IMR-90 (cell line): Measurements from ENCODE around the gene CDH12. TPM values are rescaled to one million over a fixed set of nuclear protein-coding genes. Genes with fewer than 3 reads are reported as not detected.

Experiments
- ATAC-seq: fragments of 200-7000 bp; cut with Tn5 transposase; 2 replicates; pipeline ENCODE4 v1.9.1; 2020; ENCODE audit warnings: low read depth, mild to moderate bottlenecking, moderate library complexity
- BruUV-seq: library from RNA; stranded (reverse); fragments of 400-500 nt; replicated peaks from 2 replicates; lab custom pipeline; 2021; lab: Mats Ljungman, UMichigan
- CTCF ChIA-PET: fragments of 300-600 bp; formaldehyde crosslinking; extraction: SDS; loops from one replicate; lab custom pipeline; 2021; ENCODE audit warnings: antibody characterized with exemption; lab: Yijun Ruan, JAX
- POLR2A ChIA-PET: fragments of 300-600 bp; sonication (Branson Sonifier 250); formaldehyde crosslinking; loops from one replicate; lab custom pipeline; 2022; ENCODE audit warnings: antibody characterized with exemption; ENCODE audit not compliant: unreplicated experiment; lab: Charles Lee
- DNase-seq: peaks from one replicate; pipeline ENCODE4 v3.0.0; 2013
- H2AFZ ChIP-seq: replicated peaks from 2 replicates; pipeline ENCODE3; 2013; ENCODE audit warnings: low read length, mild to moderate bottlenecking; ENCODE audit not compliant: poor library complexity
- H2AK5ac ChIP-seq: 2 replicates; pipeline ENCODE4 v1.6.1; 2013; ENCODE audit warnings: low read depth, low read length, inconsistent platforms
- H2AK9ac ChIP-seq: replicated peaks from 2 replicates; pipeline ENCODE3; 2013; ENCODE audit warnings: mild to moderate bottlenecking, low read depth, low read length, moderate library complexity; ENCODE audit not compliant: poor library complexity
- H2BK120ac ChIP-seq: 2 replicates; pipeline ENCODE4 v1.6.1; 2013; ENCODE audit warnings: low read depth, low read length, inconsistent platforms
- H2BK15ac ChIP-seq: 3 replicates; pipeline ENCODE4 v1.6.1; 2013; ENCODE audit warnings: low read depth, low read length, inconsistent platforms
- H2BK20ac ChIP-seq: 2 replicates; pipeline ENCODE4 v1.6.1; 2013; ENCODE audit warnings: low read depth, mild to moderate bottlenecking, inconsistent platforms, low read length, moderate library complexity
- H2BK5ac ChIP-seq: 2 replicates; pipeline ENCODE4 v1.6.1; 2013; ENCODE audit warnings: mild to moderate bottlenecking, low read depth, low read length, inconsistent platforms; ENCODE audit not compliant: poor library complexity, severe bottlenecking
- H3K14ac ChIP-seq: replicated peaks from 2 replicates; pipeline ENCODE4 v1.6.1; 2013; ENCODE audit warnings: low read depth, low read length, inconsistent platforms
- H3K18ac ChIP-seq: 2 replicates; pipeline ENCODE4 v1.6.1; 2013; ENCODE audit warnings: low read depth, low read length, control low read depth
- H3K23ac ChIP-seq: 2 replicates; pipeline ENCODE4 v1.6.1; 2013; ENCODE audit warnings: low read depth, low read length, inconsistent platforms
- H3K27ac ChIP-seq: 2 replicates; pipeline ENCODE4 v1.5.1; 2013; ENCODE audit warnings: mild to moderate bottlenecking, control low read depth, low read length; ENCODE audit not compliant: insufficient read depth
- H3K27me3 ChIP-seq: 2 replicates; pipeline ENCODE4 v1.6.1; 2013; ENCODE audit warnings: low read length; ENCODE audit not compliant: control insufficient read depth, insufficient read depth
- H3K36me3 ChIP-seq: 2 replicates; pipeline ENCODE4 v1.6.1; 2013; ENCODE audit warnings: low read length, mixed read lengths; ENCODE audit not compliant: control insufficient read depth, insufficient read depth
- H3K4ac ChIP-seq: 2 replicates; pipeline ENCODE4 v1.6.1; 2013; ENCODE audit warnings: low read depth, low read length, inconsistent platforms
- H3K4me1 ChIP-seq: 2 replicates; pipeline ENCODE4 v1.6.1; 2013; ENCODE audit warnings: low read length, mixed read lengths; ENCODE audit not compliant: control insufficient read depth, insufficient read depth
- H3K4me2 ChIP-seq: 2 replicates; pipeline ENCODE4 v1.6.1; 2013; ENCODE audit warnings: low read depth, mild to moderate bottlenecking, control low read depth, low read length, moderate library complexity
- H3K4me3 ChIP-seq: 2 replicates; pipeline ENCODE4 v1.5.1; 2013; ENCODE audit warnings: low read depth, mild to moderate bottlenecking, control low read depth, low read length, moderate library complexity; ENCODE audit not compliant: insufficient read depth
- H3K56ac ChIP-seq: 2 replicates; pipeline ENCODE4 v1.6.1; 2013; ENCODE audit warnings: low read length, inconsistent platforms; ENCODE audit not compliant: insufficient read depth; ENCODE audit errors: extremely low read depth
- H3K79me1 ChIP-seq, 2 experiments: 2 replicates each; pipeline ENCODE4 v1.6.1; 2013; ENCODE audit warnings: low read length in 2 of 2, inconsistent platforms in 1 of 2, low read depth in 1 of 2
- H3K9ac ChIP-seq: 2 replicates; pipeline ENCODE4 v1.6.1; 2013; ENCODE audit warnings: low read depth, low read length, control low read depth
- H3K9me1 ChIP-seq: 2 replicates; pipeline ENCODE4 v1.6.1; 2013; ENCODE audit warnings: low read length, inconsistent platforms; ENCODE audit not compliant: insufficient read depth
- H3K9me3 ChIP-seq: 2 replicates; pipeline ENCODE4 v1.6.1; 2013; ENCODE audit warnings: low read length; ENCODE audit not compliant: control insufficient read depth, insufficient read depth
- H4K20me1 ChIP-seq: 2 replicates; pipeline ENCODE4 v1.6.1; 2013; ENCODE audit warnings: low read length, inconsistent platforms; ENCODE audit not compliant: insufficient read depth
- H4K5ac ChIP-seq: 2 replicates; pipeline ENCODE4 v1.6.1; 2013; ENCODE audit warnings: mild to moderate bottlenecking, low read depth, low read length, control low read depth
- H4K8ac ChIP-seq, 2 experiments: 2 replicates each; pipeline ENCODE4 v1.6.1; 2013; ENCODE audit warnings: low read depth in 2 of 2, low read length in 2 of 2, control low read depth in 1 of 2, inconsistent platforms in 1 of 2
- H4K91ac ChIP-seq: 2 replicates; pipeline ENCODE4 v1.6.1; 2013; ENCODE audit warnings: low read depth, low read length, inconsistent platforms; ENCODE audit not compliant: insufficient read depth
- BHLHE40 ChIP-seq: fragments of 150-350 bp; IDR thresholded peaks from 2 replicates; pipeline ENCODE4 v1.6.1; 2016; ENCODE audit warnings: mild to moderate bottlenecking, low read depth, low read length
- CEBPB ChIP-seq: IDR thresholded peaks from 2 replicates; pipeline ENCODE4 v1.6.1; 2012; ENCODE audit warnings: low read depth, low read length, improper control_type of control experiment
- CTCF ChIP-seq: conservative IDR thresholded peaks from 2 replicates; pipeline ENCODE4 v1.5.1; 2012; ENCODE audit warnings: mild to moderate bottlenecking, low read depth, low read length, improper control_type of control experiment
- FOS ChIP-seq: fragments of 150-350 bp; IDR thresholded peaks from 2 replicates; pipeline ENCODE4 v1.6.1; 2016; ENCODE audit warnings: low read depth, low read length
- MXI1 ChIP-seq: IDR thresholded peaks from 2 replicates; pipeline ENCODE4 v1.6.1; 2012; ENCODE audit warnings: low read depth, mild to moderate bottlenecking, low read length, moderate library complexity, borderline replicate concordance
- POLR2A ChIP-seq: IDR thresholded peaks from 2 replicates; pipeline ENCODE4 v1.6.1; 2012; ENCODE audit warnings: mild to moderate bottlenecking, low read depth, low read length
- RAD21 ChIP-seq: IDR thresholded peaks from 2 replicates; pipeline ENCODE4 v1.6.1; 2012; ENCODE audit warnings: low read length, improper control_type of control experiment
- RFX5 ChIP-seq: IDR thresholded peaks from 2 replicates; pipeline ENCODE4 v1.8.0; 2012; ENCODE audit warnings: low read depth, mild to moderate bottlenecking, low read length, moderate library complexity
- SMC3 ChIP-seq: fragments of 150-350 bp; IDR thresholded peaks from 2 replicates; pipeline ENCODE4 v1.6.1; 2016; ENCODE audit warnings: low read depth, mild to moderate bottlenecking, antibody characterized with exemption, low read length, moderate library complexity
- USF2 ChIP-seq: fragments of 150-350 bp; IDR thresholded peaks from 2 replicates; pipeline ENCODE4 v1.6.1; 2017; ENCODE audit warnings: mild to moderate bottlenecking, antibody characterized with exemption, low read length, low read depth
- WGBS, 2 experiments: methylation state at CpG; one replicate each; pipeline versions ENCODE4 v1.1.5 to v1.1.7; 2013; ENCODE audit warnings: missing lambda C conversion rate in 2 of 2; ENCODE audit not compliant: insufficient read length in 1 of 2; ENCODE audit errors: extremely low coverage in 2 of 2; 5-methylcytosine and 5-hydroxymethylcytosine counted together
- dilution Hi-C: fragments of 300-500 bp; cut with HindIII; formaldehyde crosslinking; loops from one replicate; pipeline ENCODE4 v1.14.3; 2018; ENCODE audit warnings: low sequenced_read_pairs; ENCODE audit not compliant: unreplicated experiment
- in situ Hi-C: fragments of 300-500 bp; cut with MboI; formaldehyde crosslinking; loops from 3 replicates; pipeline ENCODE4 v1.14.3; 2019; ENCODE audit warnings: low sequenced_read_pairs, inconsistent platforms, mixed read lengths
- intact Hi-C: fragments of 100-400 bp; cut with micrococcal nuclease; formaldehyde crosslinking; loops from 2 replicates; pipeline ENCODE4 v1.10.0; 2022
- polyA plus RNA-seq, 3 experiments: library from polyadenylated mRNA; depleted of rRNA; stranded (reverse); fragments of >200 nt; gene quantifications; 2 replicates each; pipeline ENCODE4 v1.2.3, GENCODE V29; 2012; ENCODE audit warnings: low replicate concordance in 1 of 3
- total RNA-seq: library from RNA; depleted of rRNA; stranded (reverse); fragments of >200 nt; gene quantifications from 2 replicates; pipeline ENCODE4 v1.2.3, GENCODE V29; 2012
- TF ChIP-seq, protein P1 (sequence below): fragments of 150-350 bp; IDR thresholded peaks from 2 replicates; pipeline ENCODE4 v1.6.1; 2016; ENCODE audit warnings: low read depth, mild to moderate bottlenecking, low read length, moderate library complexity, borderline replicate concordance

The CDH12 gene
- total and polyA plus RNA-seq, 2 of the 4 experiments (the other 2 are of a cell fraction): not detected

DNA sequence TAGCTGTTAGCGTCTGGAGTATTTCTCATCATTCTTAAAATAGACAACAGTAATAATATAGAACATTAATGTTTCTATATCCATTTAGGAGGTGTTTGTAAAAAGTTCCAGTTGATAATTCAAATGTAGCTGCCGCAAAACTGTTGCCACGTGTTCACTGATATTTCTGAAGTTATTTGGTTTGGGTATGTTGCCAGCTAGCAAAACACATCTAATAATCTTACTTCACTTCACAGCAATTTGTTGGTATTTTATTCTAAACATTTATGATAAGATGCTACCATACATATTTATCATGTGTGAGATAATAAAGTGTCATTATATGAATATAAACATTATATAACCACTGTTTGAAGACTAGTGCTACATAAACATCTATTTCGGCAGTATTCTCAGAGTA is 101.6 kb downstream of the CDH12 start:
- no peaks in the 10 kb centered on the region for H3K9me3 ChIP-seq
- H3K14ac ChIP-seq: no peak overlapping the region
- CTCF ChIA-PET: no interaction called here
- no peak overlapping the region for H2AK5ac ChIP-seq
- DNase-seq: no peak
- H2BK15ac ChIP-seq: no peak overlapping the region
- H3K27me3 ChIP-seq: no peaks in the 10 kb centered on the region
- no peak overlapping the region for H4K8ac ChIP-seq
- no peak overlapping the region for H2BK5ac ChIP-seq
- no peak overlapping the region for H2BK20ac ChIP-seq
- no CpG with 5 or more reads among the region's 4 CpGs for WGBS, 2 experiments
- dilution Hi-C loops: no loop called here
- BruUV-seq: no TSS peak
- H3K18ac ChIP-seq: no peak overlapping the region
- H3K9ac ChIP-seq: no peak overlapping the region
- no peak overlapping the region for H3K23ac ChIP-seq
- intact Hi-C loops: no loop called here
- no peak overlapping the region for H2BK120ac ChIP-seq
- TF ChIP-seq RFX5: no peak
- TF ChIP-seq BHLHE40: no peak
- TF ChIP-seq, protein P1, sequence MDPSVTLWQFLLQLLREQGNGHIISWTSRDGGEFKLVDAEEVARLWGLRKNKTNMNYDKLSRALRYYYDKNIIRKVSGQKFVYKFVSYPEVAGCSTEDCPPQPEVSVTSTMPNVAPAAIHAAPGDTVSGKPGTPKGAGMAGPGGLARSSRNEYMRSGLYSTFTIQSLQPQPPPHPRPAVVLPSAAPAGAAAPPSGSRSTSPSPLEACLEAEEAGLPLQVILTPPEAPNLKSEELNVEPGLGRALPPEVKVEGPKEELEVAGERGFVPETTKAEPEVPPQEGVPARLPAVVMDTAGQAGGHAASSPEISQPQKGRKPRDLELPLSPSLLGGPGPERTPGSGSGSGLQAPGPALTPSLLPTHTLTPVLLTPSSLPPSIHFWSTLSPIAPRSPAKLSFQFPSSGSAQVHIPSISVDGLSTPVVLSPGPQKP: no peak
- TF ChIP-seq CTCF: no peak
- TF ChIP-seq MXI1: no peak
- TF ChIP-seq USF2: no peak
- TF ChIP-seq CEBPB: no peak
- TF ChIP-seq SMC3: no peak
- TF ChIP-seq FOS: no peak
- TF ChIP-seq POLR2A: no peak
- no peak for TF ChIP-seq RAD21
- no peaks in the 10 kb centered on the region for H4K20me1 ChIP-seq
- no peak overlapping the region for H2AK9ac ChIP-seq
- H4K5ac ChIP-seq: no peak overlapping the region
- no peaks in the 10 kb centered on the region for H3K36me3 ChIP-seq
- no peak overlapping the region for H3K56ac ChIP-seq
- H3K4me1 ChIP-seq: no peaks in the 10 kb centered on the region
- H3K79me1 ChIP-seq: no peaks in the 10 kb centered on the region
- no peak for ATAC-seq
- H3K9me1 ChIP-seq: no peaks in the 10 kb centered on the region
- H3K27ac ChIP-seq: no peak overlapping the region
- H2AFZ ChIP-seq: no peak overlapping the region
- H3K4me3 ChIP-seq: no peak overlapping the region
- no peak overlapping the region for H3K4ac ChIP-seq
- POLR2A ChIA-PET: no interaction called here
- in situ Hi-C loops: no loop called here
- no peak overlapping the region for H4K91ac ChIP-seq
- H3K4me2 ChIP-seq: no peak overlapping the region
